HEK293T (cell line): ENCODE results near the gene TRAPPC13.
"Not testable (repeated sequence)": the region's sequence is repeated elsewhere in the genome, so short reads cannot be mapped to it uniquely, and the experiment has no call there.

Source experiments
- CTCF ChIA-PET: fragments of 350-600 bp; formaldehyde crosslinking; extraction: SDS; loops from one replicate; lab custom pipeline; 2021; ENCODE audit warnings: antibody characterized with exemption, inconsistent platforms; lab: Yijun Ruan, JAX
- POLR2A ChIA-PET: fragments of 350-600 bp; formaldehyde crosslinking; extraction: SDS; loops from one replicate; lab custom pipeline; 2020; ENCODE audit warnings: antibody characterized with exemption, inconsistent platforms; lab: Yijun Ruan, JAX
- DNase-seq: peaks from one replicate; pipeline ENCODE4 v3.0.0; 2012; ENCODE audit warnings: mixed read lengths; ENCODE audit errors: extremely low spot score
- ARNT ChIP-seq: fragments of 450-650 bp; IDR thresholded peaks from 2 replicates; pipeline ENCODE4 v1.6.1; 2017; ENCODE audit warnings: mild to moderate bottlenecking
- BHLHE40 ChIP-seq: fragments of 450-650 bp; IDR thresholded peaks from 2 replicates; pipeline ENCODE4 v1.6.1; 2016; ENCODE audit warnings: mild to moderate bottlenecking, moderate library complexity, borderline replicate concordance
- CTBP1 ChIP-seq: fragments of 450-650 bp; IDR thresholded peaks from 2 replicates; pipeline ENCODE4 v1.6.1; 2016; ENCODE audit warnings: borderline replicate concordance
- ELF4 ChIP-seq: fragments of 450-650 bp; IDR thresholded peaks from 2 replicates; pipeline ENCODE4 v1.6.1; 2017; ENCODE audit warnings: antibody characterized with exemption
- FOXA1 ChIP-seq: fragments of 450-650 bp; IDR thresholded peaks from 2 replicates; pipeline ENCODE4 v1.6.1; 2016; ENCODE audit warnings: mild to moderate bottlenecking
- FOXK2 ChIP-seq: fragments of 450-650 bp; IDR thresholded peaks from 2 replicates; pipeline ENCODE4 v1.6.1; 2016; ENCODE audit warnings: mild to moderate bottlenecking
- FOXM1 ChIP-seq: fragments of 450-650 bp; IDR thresholded peaks from 2 replicates; pipeline ENCODE4 v1.6.1; 2017; ENCODE audit warnings: mild to moderate bottlenecking, borderline replicate concordance
- HDGF ChIP-seq: fragments of 450-650 bp; IDR thresholded peaks from 2 replicates; pipeline ENCODE4 v1.6.1; 2017; ENCODE audit warnings: antibody characterized with exemption, borderline replicate concordance
- L3MBTL2 ChIP-seq: fragments of 450-650 bp; conservative IDR thresholded peaks from 2 replicates; pipeline ENCODE4 v1.6.1; 2016; ENCODE audit warnings: mild to moderate bottlenecking
- LEF1 ChIP-seq: fragments of 450-650 bp; IDR thresholded peaks from 2 replicates; pipeline ENCODE4 v1.6.1; 2017; ENCODE audit warnings: mild to moderate bottlenecking, borderline replicate concordance
- NFRKB ChIP-seq: fragments of 450-650 bp; IDR thresholded peaks from 2 replicates; pipeline ENCODE4 v1.6.1; 2016; ENCODE audit warnings: mild to moderate bottlenecking, moderate library complexity
- PKNOX1 ChIP-seq: fragments of 450-650 bp; IDR thresholded peaks from 2 replicates; pipeline ENCODE4 v1.6.1; 2016
- SP1 ChIP-seq: fragments of 450-650 bp; IDR thresholded peaks from 2 replicates; pipeline ENCODE4 v1.6.1; 2017
- SUZ12 ChIP-seq: fragments of 450-650 bp; IDR thresholded peaks from 2 replicates; pipeline ENCODE4 v1.6.1; 2016; ENCODE audit warnings: mild to moderate bottlenecking
- TARDBP ChIP-seq: fragments of 450-650 bp; IDR thresholded peaks from 2 replicates; pipeline ENCODE4 v1.6.1; 2016
- ZNF384 ChIP-seq: fragments of 450-650 bp; IDR thresholded peaks from 2 replicates; pipeline ENCODE4 v1.6.1; 2016

Gene TRAPPC13

GRCh38 chr5:65668696-65669095 lies 43.9 kb downstream of the TRAPPC13 start:
- no peak for TF ChIP-seq FOXK2
- TF ChIP-seq ZNF384: no peak
- no peak for TF ChIP-seq ELF4
- no peak for TF ChIP-seq L3MBTL2
- no peak for TF ChIP-seq CTBP1
- TF ChIP-seq LEF1: no peak
- no peak for TF ChIP-seq TARDBP
- POLR2A ChIA-PET: no interaction called here
- DNase-seq: no peak
- CTCF ChIA-PET: no interaction called here

DNA sequence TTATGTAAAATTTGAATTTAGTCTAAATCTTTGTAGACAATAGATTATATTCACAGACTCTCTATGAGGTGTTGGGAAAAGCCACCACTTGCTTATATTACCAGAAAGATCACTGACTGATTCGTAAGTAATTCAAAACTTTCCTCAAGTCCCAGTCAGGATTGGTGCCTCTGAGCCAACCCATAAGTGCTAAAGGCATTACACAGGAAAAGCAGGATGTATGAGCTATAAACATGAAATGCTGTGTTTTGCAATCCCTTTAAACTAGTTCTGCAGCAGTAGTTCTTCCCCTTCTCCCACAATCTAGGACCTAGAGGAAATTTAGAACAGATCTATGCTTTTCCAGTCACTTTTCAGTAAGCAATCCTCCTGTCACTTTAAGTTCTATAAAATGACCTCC lies 48.0 kb downstream of the TRAPPC13 start:
- DNase-seq: no peak
- TF ChIP-seq NFRKB (no peak), FOXM1 (no peak), CTBP1 (no peak), TARDBP (no peak), PKNOX1 (no peak), FOXK2 (no peak), ARNT (no peak), FOXA1 (no peak), SUZ12 (no peak), SP1 (no peak), ELF4 (no peak), ZNF384 (no peak)
- ChIA-PET POLR2A (no interaction called here), CTCF (no interaction called here)

DNA sequence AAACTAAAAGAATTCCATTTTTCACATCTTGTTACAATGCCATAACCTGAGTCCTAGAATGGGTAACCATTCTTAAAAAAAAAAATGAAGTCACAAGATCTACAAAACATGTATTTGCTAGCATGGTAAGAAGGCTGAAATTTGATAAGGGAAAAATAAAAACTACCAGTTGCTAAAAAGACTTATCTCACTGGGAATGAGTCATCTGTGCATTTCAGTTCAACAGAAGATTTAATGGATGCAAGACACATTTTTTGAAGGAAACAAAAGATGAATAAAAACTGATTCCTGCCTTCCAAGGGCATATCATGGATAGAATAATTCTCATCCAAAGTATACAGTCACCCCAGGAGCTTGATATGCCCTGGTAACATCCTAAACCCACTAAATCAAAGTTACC lies 49.9 kb downstream of the TRAPPC13 start:
- no peak for TF ChIP-seq BHLHE40
- TF ChIP-seq FOXA1: no peak
- TF ChIP-seq ZNF384: no peak
- TF ChIP-seq ARNT: no peak
- no peak for TF ChIP-seq CTBP1
- no peak for TF ChIP-seq L3MBTL2
- TF ChIP-seq ELF4: no peak
- TF ChIP-seq HDGF: no peak
- no peak for TF ChIP-seq SP1
- no peak for TF ChIP-seq SUZ12
- no peak for TF ChIP-seq FOXK2
- CTCF ChIA-PET: no interaction called here
- POLR2A ChIA-PET: no interaction called here
- DNase-seq: no peak

GRCh38 chr5:65676056-65676455 lies 51.2 kb downstream of the TRAPPC13 start:
- DNase-seq, POLR2A ChIA-PET, CTCF ChIA-PET: not testable (repeated sequence)

DNA sequence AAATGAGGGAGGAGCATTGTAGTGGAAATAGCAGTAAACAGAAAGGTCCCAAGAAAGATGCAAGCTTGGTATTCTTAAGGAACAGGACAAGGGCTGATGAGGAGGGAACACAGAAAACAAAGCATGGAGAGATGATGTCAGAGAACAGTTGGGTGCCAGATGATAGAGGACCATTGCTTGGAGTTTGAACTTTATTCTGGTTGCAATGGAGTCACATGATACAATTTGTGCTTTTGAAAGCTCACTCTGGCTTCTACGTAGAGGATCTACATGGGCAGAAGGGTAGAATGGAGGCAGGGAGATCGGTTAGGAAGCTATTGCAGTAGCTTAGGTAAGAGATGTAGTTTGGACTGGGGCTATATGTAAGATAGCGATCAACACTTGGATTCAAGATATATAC lies 57.3 kb downstream of the TRAPPC13 start:
- ChIA-PET CTCF (no interaction called here), POLR2A (no interaction called here)
- no peak for DNase-seq
- TF ChIP-seq ARNT (no peak), TARDBP (no peak), CTBP1 (no peak), NFRKB (no peak), FOXA1 (no peak), PKNOX1 (no peak), FOXM1 (no peak), FOXK2 (no peak), BHLHE40 (no peak), ELF4 (no peak), SUZ12 (no peak), SP1 (no peak), HDGF (no peak), LEF1 (no peak), ZNF384 (no peak), L3MBTL2 (no peak)

GRCh38 chr5:65693121-65693520 lies 68.3 kb downstream of the TRAPPC13 start:
- CTCF ChIA-PET: no interaction called here
- no peak for DNase-seq
- POLR2A ChIA-PET: no interaction called here
- TF ChIP-seq NFRKB (no peak), L3MBTL2 (no peak), FOXA1 (no peak), PKNOX1 (no peak), TARDBP (no peak), SP1 (no peak), FOXK2 (no peak), CTBP1 (no peak), SUZ12 (no peak), HDGF (no peak), ZNF384 (no peak), ELF4 (no peak), BHLHE40 (no peak), LEF1 (no peak), FOXM1 (no peak), ARNT (no peak)
